Neural progenitor cell (in vitro differentiated cells): ENCODE data around the gene KCTD19.

ENCODE experiments used
- CTCF ChIP-seq: fragments of 200-600 bp; sonication (generic); IDR thresholded peaks from 2 replicates; pipeline ENCODE4 v1.5.1; 2017; ENCODE audit warnings: antibody characterized with exemption, mild to moderate bottlenecking
- EZH2 ChIP-seq: fragments of 200-600 bp; sonication (generic); IDR thresholded peaks from 2 replicates; pipeline ENCODE4 v1.6.1; 2017; ENCODE audit warnings: antibody characterized with exemption, mild to moderate bottlenecking, moderate library complexity
- EZH2phosphoT487 ChIP-seq: fragments of 200-600 bp; sonication (generic); IDR thresholded peaks from 2 replicates; pipeline ENCODE4 v1.6.1; 2017; ENCODE audit warnings: antibody characterized with exemption

GRCh38 chr16:67264866-67265265 lies 61.7 kb downstream of the KCTD19 start:
- TF ChIP-seq CTCF (no peak), EZH2 (no peak), EZH2phosphoT487 (no peak)
